A204.1 (cell line): Measurements from ENCODE around the gene FAM107B.

Source experiments
- FAIRE-seq: peaks from 2 replicates; lab custom pipeline; 2012; peaks lifted over from hg19 to GRCh38; lab: Jason Lieb, UNC

FAM107B gene

DNA sequence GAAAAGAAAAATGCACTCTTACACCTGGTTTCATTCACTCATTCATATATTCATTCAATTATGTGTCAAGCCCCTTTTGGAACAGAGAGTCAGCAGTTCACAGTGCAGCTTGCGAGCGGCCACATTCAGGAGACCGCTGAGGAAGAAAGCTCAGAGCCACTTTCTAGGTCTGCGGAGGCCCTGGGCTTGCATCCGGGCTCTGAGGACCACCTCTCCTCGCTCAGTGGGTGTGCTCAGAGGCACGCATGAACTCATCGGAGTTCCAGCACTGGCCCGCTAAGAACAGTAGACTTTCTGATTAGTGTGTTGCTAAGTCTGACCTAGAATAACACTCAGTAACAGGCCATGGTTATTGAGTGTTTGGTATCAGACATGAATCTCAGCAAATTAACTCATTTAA, 1.8 kb upstream of the FAM107B start:
- FAIRE-seq = no peak

GRCh38 chr10:14775656-14776055, 959 bp upstream of the FAM107B start:
- FAIRE-seq = no peak

GRCh38 chr10:14774214-14774580, 500 bp downstream of the FAM107B start:
- no peak for FAIRE-seq

DNA sequence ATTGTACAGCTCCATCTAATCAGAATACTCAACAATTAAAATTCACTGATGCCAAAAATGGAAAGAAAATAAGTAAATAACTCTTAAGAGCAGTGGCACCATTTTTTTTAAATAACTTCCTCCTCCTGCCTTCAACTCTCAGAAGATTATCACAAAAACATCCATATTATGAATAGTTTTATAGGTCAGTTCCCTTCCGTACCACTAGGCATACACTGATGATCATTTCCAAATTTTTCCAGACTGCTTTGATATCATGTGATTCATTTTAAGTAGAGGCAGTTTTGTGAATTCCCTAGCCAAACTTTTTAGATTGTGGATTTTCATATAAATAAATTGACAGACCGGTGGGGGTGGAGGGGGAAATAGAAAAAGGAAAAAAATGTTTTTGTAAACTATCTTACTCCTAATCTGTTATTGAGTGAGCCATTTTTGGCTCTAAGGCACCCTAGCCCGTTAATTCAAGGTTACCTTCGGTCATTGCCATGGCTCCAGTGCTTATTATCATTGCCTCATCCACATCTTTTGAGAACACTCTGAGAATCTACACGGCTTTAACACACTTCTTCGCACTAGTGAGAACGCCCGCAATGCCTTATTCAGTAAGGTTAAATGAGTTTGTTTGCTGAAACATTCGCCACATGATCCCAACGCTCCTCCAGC, 1.0 kb downstream of the FAM107B start:
- FAIRE-seq = no peak

- no peak for FAIRE-seq
These were observed 2.3 kb downstream of the FAM107B start for GRCh38 chr10:14772399-14772798.

DNA sequence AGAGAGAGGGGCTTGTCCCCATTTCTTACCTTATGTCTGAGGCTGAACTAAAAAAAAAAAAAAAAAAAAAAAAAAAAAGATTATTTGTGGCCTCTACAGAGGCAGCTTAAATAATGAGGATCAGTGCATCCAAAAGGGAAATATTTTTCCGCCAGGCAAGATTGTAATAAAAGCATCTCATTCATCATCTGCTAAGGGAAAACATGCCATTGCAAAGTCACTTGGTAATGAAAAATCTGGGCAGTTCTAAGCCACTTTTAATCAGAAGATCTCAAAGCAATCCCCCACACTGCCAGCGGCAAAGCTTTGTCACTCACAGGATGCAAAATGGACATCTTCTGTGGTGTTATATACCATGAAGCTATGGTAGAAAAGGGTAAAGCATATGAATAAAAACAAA, 3.8 kb downstream of the FAM107B start:
- FAIRE-seq = no peak

GRCh38 chr10:14761372-14761771, 13.3 kb downstream of the FAM107B start:
- FAIRE-seq = no peak

DNA sequence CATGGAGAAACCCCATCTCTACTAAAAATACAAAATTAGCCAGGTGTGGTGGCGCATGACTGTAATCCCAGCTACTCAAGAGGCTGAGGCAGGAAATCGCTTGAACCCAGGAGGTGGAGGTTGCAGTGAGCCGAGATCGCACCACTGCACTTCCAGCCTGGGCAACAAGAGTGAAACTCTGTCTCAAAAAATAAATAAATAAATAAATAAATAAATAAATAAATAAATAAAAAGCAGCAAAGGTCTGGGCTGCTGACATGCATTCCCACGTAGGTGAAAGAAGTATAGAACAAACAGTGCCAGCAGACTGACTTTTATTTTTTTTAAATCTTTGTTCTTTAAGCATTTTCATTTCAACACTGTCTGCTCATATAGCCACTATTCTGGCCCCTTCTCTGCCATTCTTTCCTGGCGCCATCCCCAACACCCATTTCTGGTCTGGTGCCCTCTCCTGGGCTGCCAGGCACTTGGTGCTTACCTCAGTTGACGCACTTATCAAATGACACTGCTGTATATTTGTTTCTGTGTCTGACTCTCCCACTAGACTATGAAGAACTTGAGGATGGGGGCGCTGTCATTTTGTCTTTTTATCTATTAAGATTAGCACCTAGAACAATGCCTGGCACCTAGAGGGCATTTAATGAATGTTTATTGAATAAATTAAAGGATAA, 15.6 kb downstream of the FAM107B start:
- no peak for FAIRE-seq

- no peak for FAIRE-seq
These were observed 16.2 kb downstream of the FAM107B start for GRCh38 chr10:14758451-14758850.

DNA sequence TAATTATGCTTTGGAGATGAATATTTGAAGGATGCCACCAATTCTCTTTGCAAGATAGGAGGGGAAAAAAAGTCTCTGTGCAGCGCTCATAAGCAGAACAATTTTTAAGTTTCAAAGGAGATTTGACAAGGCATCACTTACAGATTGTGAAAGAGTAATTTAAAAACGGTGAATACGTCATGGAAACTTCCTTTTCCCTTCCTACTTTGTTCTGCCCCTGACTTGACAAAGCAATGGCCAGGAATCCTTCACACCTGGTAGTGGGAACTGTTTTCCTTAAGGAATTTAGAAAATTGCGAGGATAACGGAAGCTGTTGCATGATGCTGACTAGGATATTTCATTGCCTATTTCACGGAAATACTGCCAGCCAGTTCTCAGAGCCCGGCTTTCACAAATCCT, 16.7 kb downstream of the FAM107B start:
- FAIRE-seq = no peak

DNA sequence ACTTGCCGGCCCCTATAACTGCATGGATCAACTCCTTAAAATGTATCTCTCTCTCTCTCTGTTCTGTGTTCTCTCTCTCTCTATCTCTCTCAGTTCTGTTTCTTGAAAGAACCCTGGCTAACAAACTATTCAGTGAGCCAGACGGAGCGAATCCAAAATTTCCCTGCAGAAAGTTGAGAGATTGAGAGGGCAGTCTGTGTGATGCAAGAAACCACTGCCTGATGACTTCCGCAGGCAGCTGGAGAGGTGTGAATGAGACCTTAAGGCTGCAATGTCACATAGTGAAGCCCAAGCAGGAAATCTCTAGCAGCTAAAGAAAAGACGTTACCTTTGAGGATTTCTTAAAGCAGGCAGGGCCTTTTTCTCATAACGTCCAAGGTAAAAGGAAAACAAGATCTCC, 17.3 kb downstream of the FAM107B start:
- no peak for FAIRE-seq

DNA sequence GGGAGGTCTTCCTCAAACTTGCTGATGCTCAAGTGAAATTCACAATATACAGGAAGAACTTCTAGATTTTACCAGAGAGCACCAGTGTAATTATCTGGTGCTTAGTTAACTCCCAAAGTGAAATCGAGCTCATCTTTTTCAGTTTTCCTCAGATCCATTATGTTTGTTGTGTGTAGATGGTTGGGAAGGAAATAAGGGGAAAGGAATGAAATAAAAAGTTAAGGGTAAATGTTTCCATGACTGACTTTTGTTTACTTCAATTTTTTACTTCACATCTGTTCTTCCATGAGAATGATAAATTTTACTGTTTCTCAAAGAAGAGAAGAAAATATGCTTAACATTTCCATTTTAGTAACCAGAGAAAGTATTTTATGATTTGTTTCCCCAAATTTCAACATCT, 21.3 kb downstream of the FAM107B start:
- FAIRE-seq = no peak

- no peak for FAIRE-seq
These were observed 22.8 kb downstream of the FAM107B start for GRCh38 chr10:14751921-14752320.

DNA sequence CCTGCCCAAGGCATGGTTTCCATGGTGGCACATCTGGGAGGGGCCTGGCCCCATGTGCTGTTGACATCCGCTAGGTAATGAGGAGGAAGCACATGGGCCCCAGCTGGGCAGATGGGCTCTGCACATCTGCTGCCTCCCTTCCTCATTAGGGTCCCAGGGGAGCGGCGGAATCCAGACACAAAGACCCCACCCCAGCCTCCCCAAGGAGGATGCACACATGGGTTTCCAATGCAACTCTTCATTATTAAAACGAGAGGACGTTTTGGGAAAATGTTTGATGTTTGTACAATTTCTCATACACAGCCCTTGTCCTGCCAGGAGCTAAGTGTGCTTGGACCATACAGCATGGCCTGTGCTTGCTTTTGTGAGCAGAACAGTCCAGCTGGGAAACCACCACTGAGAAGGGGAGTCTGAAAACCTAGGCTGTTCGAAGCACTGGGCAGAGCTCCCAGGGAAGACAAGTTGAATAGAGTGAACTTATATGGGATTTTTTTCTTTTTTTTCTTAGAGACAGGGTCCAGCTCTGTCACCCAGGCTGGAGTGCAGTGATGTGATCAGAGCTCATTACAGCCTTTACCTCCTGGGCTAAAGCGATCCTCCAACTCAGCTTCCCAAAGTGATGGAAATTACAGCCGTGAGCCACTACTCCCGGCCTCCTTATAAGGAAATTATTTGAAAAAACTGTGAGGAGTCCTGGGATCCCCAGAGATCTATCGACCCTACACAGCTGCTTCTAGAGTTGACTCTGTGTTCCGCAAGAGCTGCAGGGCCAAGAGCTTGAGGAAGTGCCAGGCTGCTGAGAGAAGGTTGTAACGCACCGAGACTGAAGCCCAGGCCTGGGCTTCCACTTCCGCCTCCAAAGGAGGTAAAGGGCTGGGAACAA, 23.4 kb downstream of the FAM107B start:
- FAIRE-seq = no peak

DNA sequence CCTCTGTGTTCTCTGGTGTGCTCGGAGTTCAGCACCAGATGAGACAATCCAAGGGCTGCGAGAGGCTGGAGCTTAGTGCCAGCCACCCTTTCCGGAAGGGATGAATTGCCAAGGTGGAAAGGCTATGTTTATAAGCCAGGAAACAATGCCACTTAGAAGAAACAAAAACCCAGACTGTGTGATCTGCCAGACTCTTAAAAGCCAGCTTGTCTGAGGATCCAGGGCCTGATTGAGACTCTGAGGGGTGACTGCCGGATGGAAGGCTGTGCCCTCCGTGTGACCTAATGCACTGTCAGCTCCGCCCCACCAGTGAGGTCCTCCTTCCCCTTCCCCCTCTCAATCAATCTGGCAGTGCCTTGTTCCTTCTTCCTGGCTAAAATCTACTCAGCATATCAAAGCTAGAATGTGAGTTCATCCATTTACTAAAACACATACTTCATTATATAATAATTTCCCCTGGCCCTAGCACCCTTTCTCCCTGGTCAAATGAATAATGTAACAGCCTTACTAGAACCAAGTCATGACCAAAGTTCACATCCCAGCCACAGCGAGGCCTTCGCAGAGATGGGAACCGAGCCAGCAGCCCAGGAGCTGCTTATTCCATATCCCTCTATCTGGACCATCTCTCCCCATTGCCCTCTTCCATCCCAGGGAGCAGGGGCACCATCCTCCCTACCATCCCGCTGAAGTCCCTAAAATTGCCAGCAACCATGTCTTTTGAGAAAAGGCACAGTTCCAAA, 25.5 kb downstream of the FAM107B start:
- FAIRE-seq = no peak

GRCh38 chr10:14748441-14748840, 26.3 kb downstream of the FAM107B start:
- FAIRE-seq = no peak

DNA sequence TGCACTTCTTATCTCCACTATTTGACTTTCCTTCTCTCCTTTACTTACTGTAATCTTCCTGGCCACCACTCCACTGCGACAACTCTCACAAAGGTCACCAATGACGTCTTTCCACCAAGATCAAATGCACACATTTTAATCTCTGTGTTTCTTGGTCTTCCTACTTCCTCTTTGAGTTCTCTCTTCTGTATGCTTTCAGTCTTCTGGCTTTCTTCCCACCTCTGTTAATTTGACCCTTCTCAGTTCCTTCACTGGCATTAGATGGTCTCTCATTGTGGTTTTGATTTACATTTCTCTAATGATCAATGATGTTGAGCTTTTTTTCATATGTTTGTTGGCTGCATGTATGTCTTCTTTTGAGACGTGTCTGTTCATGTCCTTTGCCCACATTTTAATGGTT, 31.9 kb downstream of the FAM107B start:
- FAIRE-seq = no peak

GRCh38 chr10:14742382-14742781, 32.3 kb downstream of the FAM107B start:
- FAIRE-seq = no peak

DNA sequence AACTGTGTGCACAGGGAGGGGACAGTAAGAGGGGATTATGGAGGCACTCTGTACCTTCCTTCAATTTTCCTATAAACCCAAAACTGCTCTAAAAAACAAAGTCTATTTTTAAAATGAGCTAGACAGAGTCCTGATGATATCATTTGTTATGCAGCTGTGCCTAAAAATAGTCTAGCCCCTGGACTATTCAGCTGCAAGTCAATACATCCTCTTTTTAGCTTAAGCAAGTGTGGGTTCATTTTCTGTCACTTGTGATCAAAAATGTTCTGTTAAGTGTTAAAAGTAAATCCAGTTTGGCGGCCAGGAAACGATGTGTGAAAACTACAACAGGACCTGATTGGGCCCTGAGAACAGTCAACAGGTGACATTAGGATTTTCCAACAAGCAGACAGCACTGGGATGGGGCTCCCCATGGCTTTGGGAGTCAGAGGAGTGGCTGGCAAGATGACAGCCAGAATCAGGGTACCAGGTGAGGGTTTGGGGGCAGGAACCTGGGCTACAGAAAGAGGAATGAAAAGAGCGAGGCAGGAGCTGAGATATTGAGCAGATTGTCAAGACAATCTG, 33.9 kb downstream of the FAM107B start:
- no peak for FAIRE-seq

DNA sequence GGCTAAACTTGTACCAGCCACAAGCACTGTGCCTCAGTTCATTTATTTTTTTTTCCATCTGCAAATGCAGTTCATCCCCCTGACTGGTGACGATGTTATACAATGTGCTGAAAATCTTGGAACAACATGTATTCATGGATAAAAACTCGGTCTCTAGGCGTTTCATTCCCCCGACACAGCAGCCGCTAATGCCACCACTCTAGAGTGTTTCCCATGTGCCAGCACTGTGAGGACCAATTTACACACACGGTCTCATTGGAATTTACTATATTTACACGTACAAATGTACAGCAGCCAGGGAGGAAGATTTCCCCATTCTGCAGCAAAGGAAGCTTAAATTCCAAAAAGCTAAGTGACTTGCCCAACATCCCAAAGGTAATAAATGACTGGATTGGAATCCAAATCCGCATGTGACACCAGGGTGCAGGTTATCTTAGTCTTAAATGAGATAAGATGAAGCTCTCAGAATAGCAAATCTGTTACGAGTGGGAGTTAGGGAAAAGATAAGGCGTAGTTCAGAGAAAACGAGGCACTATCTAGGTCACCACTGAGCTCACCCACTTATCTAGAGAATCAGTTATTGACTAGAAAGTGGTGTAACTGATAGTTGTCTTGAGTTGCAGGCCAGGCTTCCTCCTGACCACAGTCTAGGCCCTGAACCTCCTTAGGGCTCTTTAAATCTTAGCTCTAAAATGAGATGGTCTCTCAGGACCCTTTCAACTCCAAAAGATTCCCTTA, 36.7 kb downstream of the FAM107B start:
- FAIRE-seq = no peak

DNA sequence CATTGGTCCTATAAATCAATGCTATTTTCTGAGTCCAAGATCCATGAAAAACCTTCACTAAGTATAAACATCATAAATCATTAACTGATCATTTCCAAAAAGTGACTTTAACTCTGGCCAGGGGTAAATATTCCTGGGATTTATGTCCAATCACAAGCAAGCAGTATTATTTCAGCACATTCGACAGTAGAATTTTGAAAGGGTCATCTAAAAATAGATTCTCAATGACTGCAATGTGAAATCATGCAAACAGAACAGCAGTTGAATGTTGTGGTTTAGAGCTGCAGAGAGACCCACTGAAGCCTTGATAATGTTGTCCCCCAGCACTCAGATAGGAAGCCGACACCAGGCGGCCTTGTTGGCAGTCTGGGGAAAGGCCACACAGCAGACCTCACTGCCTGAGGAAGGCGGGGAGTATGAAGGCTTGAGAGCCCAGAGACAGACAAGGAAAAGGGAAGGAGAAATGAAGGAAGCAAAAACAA, 38.1 kb downstream of the FAM107B start:
- FAIRE-seq = no peak
